CD14-positive monocyte (primary cell): ENCODE results near the gene PKNOX2. TPM values are rescaled to one million over a fixed set of nuclear protein-coding genes. Genes with fewer than 3 reads are reported as not detected.

ENCODE experiments used
- DNase-seq, 3 donors: peaks; one replicate each; pipeline ENCODE4 v3.0.0-alpha.2; 2011 to 2022
- H2AFZ ChIP-seq: 2 replicates; pipeline ENCODE4 v1.6.0; 2012; ENCODE audit warnings: mild to moderate bottlenecking, low read depth, low read length, inconsistent platforms; ENCODE audit not compliant: insufficient read depth, poor library complexity, severe bottlenecking
- H3K27ac ChIP-seq, 2 donors: 1 replicate in 1 of 2; 2 replicates in 1 of 2; pipeline ENCODE4 v1.5.1; 2012 to 2013; ENCODE audit warnings: low read length in 2 of 2, control low read depth in 1 of 2, inconsistent platforms in 1 of 2, low read depth in 1 of 2, mild to moderate bottlenecking in 1 of 2
- H3K27me3 ChIP-seq, 2 donors: one replicate each; pipeline versions ENCODE4 v1.6.0 to v1.6.1; 2011 to 2013; ENCODE audit warnings: low read length in 2 of 2; ENCODE audit not compliant: control insufficient read depth in 2 of 2, insufficient read depth in 2 of 2
- H3K36me3 ChIP-seq, 2 donors: replicated peaks in 1 of 2; 1 replicate in 1 of 2; 2 replicates in 1 of 2; pipeline versions ENCODE4 v1.5.1 to v1.6.1; 2012 to 2013; ENCODE audit warnings: low read length in 2 of 2, control low read depth in 1 of 2, inconsistent platforms in 1 of 2, mild to moderate bottlenecking in 1 of 2; ENCODE audit not compliant: insufficient read depth in 2 of 2, control insufficient read depth in 1 of 2
- H3K4me1 ChIP-seq, 2 donors: 1 replicate in 1 of 2; 2 replicates in 1 of 2; pipeline versions ENCODE4 v1.5.1 to v1.6.1; 2012 to 2013; ENCODE audit warnings: low read length in 2 of 2, control low read depth in 1 of 2, inconsistent platforms in 1 of 2, mild to moderate bottlenecking in 1 of 2, moderate library complexity in 1 of 2; ENCODE audit not compliant: insufficient read depth in 2 of 2, control insufficient read depth in 1 of 2
- H3K4me2 ChIP-seq: replicated peaks from 2 replicates; pipeline ENCODE3; 2012; ENCODE audit warnings: low read length, moderate library complexity, mild to moderate bottlenecking; ENCODE audit not compliant: poor library complexity, severe bottlenecking; ENCODE audit errors: extremely low read depth
- H3K4me3 ChIP-seq, 3 experiments: fragments of 200-600 bp in 1 of 3; sonication (generic) in 1 of 3; replicated peaks in 1 of 3; 1 replicate in 2 of 3; 2 replicates in 1 of 3; pipeline ENCODE4 v1.5.1; 2011 to 2013; ENCODE audit warnings: low read length in 3 of 3, mild to moderate bottlenecking in 3 of 3, control low read depth in 2 of 3, low read depth in 2 of 3, inconsistent platforms in 1 of 3, moderate library complexity in 1 of 3
- H3K79me2 ChIP-seq: 2 replicates; pipeline ENCODE4 v1.6.0; 2012; ENCODE audit warnings: mild to moderate bottlenecking, control low read depth, inconsistent platforms, low read length, moderate library complexity; ENCODE audit not compliant: insufficient read depth
- H3K9ac ChIP-seq: 2 replicates; pipeline ENCODE4 v1.6.0; 2017; ENCODE audit warnings: low read length, mild to moderate bottlenecking; ENCODE audit not compliant: insufficient read depth, poor library complexity, severe bottlenecking
- H3K9me3 ChIP-seq, 2 donors: replicated peaks in 1 of 2; 1 replicate in 1 of 2; 2 replicates in 1 of 2; pipeline versions ENCODE4 v1.5.1 to v1.6.1; 2012 to 2013; ENCODE audit warnings: low read length in 2 of 2, control low read depth in 1 of 2; ENCODE audit not compliant: control insufficient read depth in 1 of 2, insufficient read depth in 1 of 2
- H4K20me1 ChIP-seq: 2 replicates; pipeline ENCODE4 v1.6.0; 2012; ENCODE audit warnings: mild to moderate bottlenecking, low read length, control low read depth, moderate library complexity; ENCODE audit not compliant: insufficient read depth
- H3K27ac Mint-ChIP-seq, 7 donors: one replicate each; pipeline ENCODE4 v1.8.0; 2020; ENCODE audit warnings: mild to moderate bottlenecking in 7 of 7, mixed read lengths in 7 of 7, moderate library complexity in 6 of 7, inconsistent platforms in 2 of 7
- H3K27me3 Mint-ChIP-seq, 3 donors: one replicate each; pipeline ENCODE4 v1.8.0; 2021 to 2022; ENCODE audit warnings: low read depth in 3 of 3, mild to moderate bottlenecking in 3 of 3, mixed read lengths in 3 of 3, moderate library complexity in 3 of 3, inconsistent platforms in 1 of 3
- H3K36me3 Mint-ChIP-seq, 2 donors: one replicate each; pipeline ENCODE4 v1.8.0; 2020; ENCODE audit warnings: mixed read lengths in 2 of 2, inconsistent platforms in 1 of 2, mild to moderate bottlenecking in 1 of 2
- H3K4me1 Mint-ChIP-seq: one replicate; pipeline ENCODE4 v1.8.0; 2020; ENCODE audit warnings: mild to moderate bottlenecking, mixed read lengths
- H3K4me3 Mint-ChIP-seq, 2 donors: one replicate each; pipeline ENCODE4 v1.8.0; 2020; ENCODE audit warnings: mild to moderate bottlenecking in 2 of 2, mixed read lengths in 2 of 2, moderate library complexity in 1 of 2
- H3K9me3 Mint-ChIP-seq, 7 donors: one replicate each; pipeline ENCODE4 v1.8.0; 2020 to 2022; ENCODE audit warnings: mixed read lengths in 7 of 7, mild to moderate bottlenecking in 6 of 7, moderate library complexity in 6 of 7, inconsistent platforms in 2 of 7
- WGBS: methylation state at CpG from one replicate; pipeline ENCODE4 v1.1.5; 2013; ENCODE audit warnings: missing lambda C conversion rate; ENCODE audit not compliant: insufficient coverage; 5-methylcytosine and 5-hydroxymethylcytosine counted together
- intact Hi-C, 2 donors: fragments of 100-400 bp; cut with micrococcal nuclease; formaldehyde crosslinking; loops; one replicate each; pipeline versions ENCODE4 v1.15.0 to v1.15.1; 2023
- polyA plus RNA-seq, 3 donors: library from polyadenylated mRNA; depleted of rRNA in 1 of 3; unstranded in 2 of 3; stranded (reverse) in 1 of 3; fragments of 300-500 nt in 2 of 3; fragments of >200 nt in 1 of 3; fragmentation: Illumina TruSeq in 2 of 3; gene quantifications; 1 replicate in 2 of 3; 2 replicates in 1 of 3; pipeline ENCODE4 v1.2.3, GENCODE V29; 2012 to 2021
- TF ChIP-seq, protein P1 (sequence below): fragments of 200-600 bp; IDR thresholded peaks from one replicate; pipeline ENCODE4 v1.8.0; 2022; ENCODE audit warnings: antibody characterized with exemption, mild to moderate bottlenecking

The PKNOX2 gene
- polyA plus RNA-seq, 3 donors: not detected

DNA sequence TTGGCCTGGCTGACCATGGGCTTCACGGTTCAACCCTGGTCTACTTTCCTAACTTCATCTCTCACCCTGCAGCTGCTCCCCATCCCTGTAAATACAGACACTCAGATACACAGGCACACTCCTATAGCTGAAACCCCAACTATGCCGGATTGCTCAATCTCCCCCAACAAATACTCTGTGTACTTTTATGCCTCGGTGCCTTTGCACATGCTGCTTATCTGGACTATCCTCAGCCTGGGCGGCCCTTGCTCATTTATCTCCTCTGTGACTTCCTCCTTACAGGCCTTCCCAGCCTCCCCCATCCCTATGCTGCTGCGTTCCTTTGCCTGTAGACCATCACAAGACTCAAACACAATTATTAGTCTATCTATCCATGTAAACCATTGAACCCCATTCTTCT, 76.6 kb downstream of the PKNOX2 start:
- Histone ChIP-seq H3K4me3 (no peak overlapping the region), H3K27me3 (peaks cover 0 to 4% of the 10 kb centered on the region in 2 donors), H3K27ac (no peak overlapping the region), H3K4me2 (no peak overlapping the region), H3K9me3 (peaks cover 6 to 7% of the 10 kb centered on the region in 2 donors), H3K4me1 (no peaks in the 10 kb centered on the region), H3K9ac (no peak overlapping the region), H3K36me3 (no peaks in the 10 kb centered on the region), H3K79me2 (no peaks in the 10 kb centered on the region), H4K20me1 (no peaks in the 10 kb centered on the region), H2AFZ (no peak overlapping the region)
- no peak overlapping the region for H3K27ac Mint-ChIP-seq
- no peak for DNase-seq
- H3K9me3 Mint-ChIP-seq: peaks cover 2 to 16% (median 7%) of the 10 kb centered on the region in 7 donors
- no peaks in the 10 kb centered on the region for H3K36me3 Mint-ChIP-seq
- H3K4me3 Mint-ChIP-seq: no peak overlapping the region
- intact Hi-C loops: no loop called here
- TF ChIP-seq, protein P1, sequence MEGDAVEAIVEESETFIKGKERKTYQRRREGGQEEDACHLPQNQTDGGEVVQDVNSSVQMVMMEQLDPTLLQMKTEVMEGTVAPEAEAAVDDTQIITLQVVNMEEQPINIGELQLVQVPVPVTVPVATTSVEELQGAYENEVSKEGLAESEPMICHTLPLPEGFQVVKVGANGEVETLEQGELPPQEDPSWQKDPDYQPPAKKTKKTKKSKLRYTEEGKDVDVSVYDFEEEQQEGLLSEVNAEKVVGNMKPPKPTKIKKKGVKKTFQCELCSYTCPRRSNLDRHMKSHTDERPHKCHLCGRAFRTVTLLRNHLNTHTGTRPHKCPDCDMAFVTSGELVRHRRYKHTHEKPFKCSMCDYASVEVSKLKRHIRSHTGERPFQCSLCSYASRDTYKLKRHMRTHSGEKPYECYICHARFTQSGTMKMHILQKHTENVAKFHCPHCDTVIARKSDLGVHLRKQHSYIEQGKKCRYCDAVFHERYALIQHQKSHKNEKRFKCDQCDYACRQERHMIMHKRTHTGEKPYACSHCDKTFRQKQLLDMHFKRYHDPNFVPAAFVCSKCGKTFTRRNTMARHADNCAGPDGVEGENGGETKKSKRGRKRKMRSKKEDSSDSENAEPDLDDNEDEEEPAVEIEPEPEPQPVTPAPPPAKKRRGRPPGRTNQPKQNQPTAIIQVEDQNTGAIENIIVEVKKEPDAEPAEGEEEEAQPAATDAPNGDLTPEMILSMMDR: no peak
- H3K27me3 Mint-ChIP-seq: peaks cover 9 to 20% (median 11%) of the 10 kb centered on the region in 3 donors
- 85% methylated on average over 5 of the region's 5 CpGs for WGBS
- no peaks in the 10 kb centered on the region for H3K4me1 Mint-ChIP-seq

- no peak overlapping the region for H3K27ac Mint-ChIP-seq
- Histone ChIP-seq H3K4me1 (no peaks in the 10 kb centered on the region), H3K79me2 (no peaks in the 10 kb centered on the region), H3K27ac (no peak overlapping the region), H3K9ac (no peak overlapping the region), H3K4me2 (no peak overlapping the region), H3K4me3 (no peak overlapping the region), H3K9me3 (peaks cover 0 to 1% of the 10 kb centered on the region in 2 donors), H3K36me3 (no peaks in the 10 kb centered on the region), H2AFZ (no peak overlapping the region), H3K27me3 (peaks cover 0 to 4% of the 10 kb centered on the region in 2 donors), H4K20me1 (no peaks in the 10 kb centered on the region)
- WGBS: no CpG with 5 or more reads among the region's 11 CpGs
- DNase-seq: no peak
- TF ChIP-seq, protein P1: no peak
- peaks cover 8 to 16% (median 11%) of the 10 kb centered on the region in 3 donors for H3K27me3 Mint-ChIP-seq
- H3K4me1 Mint-ChIP-seq: no peaks in the 10 kb centered on the region
- peaks cover 0 to 12% (median 5%) of the 10 kb centered on the region in 7 donors for H3K9me3 Mint-ChIP-seq
- intact Hi-C loops: no loop called here
- no peak overlapping the region for H3K4me3 Mint-ChIP-seq
- no peaks in the 10 kb centered on the region for H3K36me3 Mint-ChIP-seq
Measured at GRCh38 chr11:125242141-125242775, 77.7 kb downstream of the PKNOX2 start.
